ENCODE measurements around the gene KASH5. TPM values are rescaled to one million over a fixed set of nuclear protein-coding genes. Genes with fewer than 3 reads are reported as not detected.

Gene KASH5
- total RNA-seq, 1 donor from 2014 or later: not detected

DNA sequence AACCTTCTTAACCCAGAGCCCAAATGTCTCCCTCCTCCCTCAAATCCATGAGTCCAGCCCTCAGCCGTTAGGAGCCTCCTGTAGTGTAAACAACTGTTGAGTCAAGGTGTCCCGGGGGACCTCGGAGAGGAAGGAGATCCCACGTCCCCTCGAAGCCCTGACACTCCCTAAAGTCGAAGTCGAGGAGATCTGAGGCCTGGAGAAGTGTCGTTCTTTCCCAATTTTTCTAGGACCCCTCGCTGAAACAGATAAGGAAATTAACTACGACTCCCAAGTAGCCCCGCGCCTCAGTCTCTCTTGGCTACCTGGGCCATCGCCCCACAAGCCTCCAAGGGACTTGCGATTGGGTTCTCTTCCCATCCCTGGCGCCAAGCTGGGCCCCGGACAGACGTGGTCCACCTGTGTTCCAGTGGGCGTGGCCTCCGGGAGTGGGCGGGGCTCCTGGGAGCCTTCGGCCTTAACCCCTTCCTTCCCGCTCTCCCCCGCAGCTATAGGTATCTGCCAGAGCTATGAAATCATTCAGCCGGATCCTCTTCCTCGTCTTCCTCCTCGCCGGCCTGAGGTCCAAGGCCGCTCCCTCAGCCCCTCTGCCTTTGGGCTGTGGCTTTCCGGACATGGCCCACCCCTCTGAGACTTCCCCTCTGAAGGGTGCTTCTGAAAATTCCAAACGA lies 38.0 kb downstream of the KASH5 start:
- H3K4me3 ChIP-seq: no peak overlapping the region
- peaks cover 36% of the 10 kb centered on the region for H3K4me1 ChIP-seq
- TF ChIP-seq, protein P1, sequence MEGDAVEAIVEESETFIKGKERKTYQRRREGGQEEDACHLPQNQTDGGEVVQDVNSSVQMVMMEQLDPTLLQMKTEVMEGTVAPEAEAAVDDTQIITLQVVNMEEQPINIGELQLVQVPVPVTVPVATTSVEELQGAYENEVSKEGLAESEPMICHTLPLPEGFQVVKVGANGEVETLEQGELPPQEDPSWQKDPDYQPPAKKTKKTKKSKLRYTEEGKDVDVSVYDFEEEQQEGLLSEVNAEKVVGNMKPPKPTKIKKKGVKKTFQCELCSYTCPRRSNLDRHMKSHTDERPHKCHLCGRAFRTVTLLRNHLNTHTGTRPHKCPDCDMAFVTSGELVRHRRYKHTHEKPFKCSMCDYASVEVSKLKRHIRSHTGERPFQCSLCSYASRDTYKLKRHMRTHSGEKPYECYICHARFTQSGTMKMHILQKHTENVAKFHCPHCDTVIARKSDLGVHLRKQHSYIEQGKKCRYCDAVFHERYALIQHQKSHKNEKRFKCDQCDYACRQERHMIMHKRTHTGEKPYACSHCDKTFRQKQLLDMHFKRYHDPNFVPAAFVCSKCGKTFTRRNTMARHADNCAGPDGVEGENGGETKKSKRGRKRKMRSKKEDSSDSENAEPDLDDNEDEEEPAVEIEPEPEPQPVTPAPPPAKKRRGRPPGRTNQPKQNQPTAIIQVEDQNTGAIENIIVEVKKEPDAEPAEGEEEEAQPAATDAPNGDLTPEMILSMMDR (IDR thresholded peaks at IDR 0.05): no peak
- TF ChIP-seq POLR2AphosphoS5 (IDR thresholded peaks at IDR 0.05; ENCODE audit: insufficient read depth in 1 of 2, low read depth in 1 of 2): no peak
- no peak for TF ChIP-seq POLR2A (IDR thresholded peaks at IDR 0.05)
- intact Hi-C loops (cut with DNase I): no loop called here
- H3K36me3 ChIP-seq: no peaks in the 10 kb centered on the region
- H3K27ac ChIP-seq: no peak overlapping the region
- peaks cover 39% of the 10 kb centered on the region for H3K27me3 ChIP-seq
- H3K9me3 ChIP-seq: no peaks in the 10 kb centered on the region
- no peak for DNase-seq (ENCODE audit: extremely low spot score in 2 of 2)

DNA sequence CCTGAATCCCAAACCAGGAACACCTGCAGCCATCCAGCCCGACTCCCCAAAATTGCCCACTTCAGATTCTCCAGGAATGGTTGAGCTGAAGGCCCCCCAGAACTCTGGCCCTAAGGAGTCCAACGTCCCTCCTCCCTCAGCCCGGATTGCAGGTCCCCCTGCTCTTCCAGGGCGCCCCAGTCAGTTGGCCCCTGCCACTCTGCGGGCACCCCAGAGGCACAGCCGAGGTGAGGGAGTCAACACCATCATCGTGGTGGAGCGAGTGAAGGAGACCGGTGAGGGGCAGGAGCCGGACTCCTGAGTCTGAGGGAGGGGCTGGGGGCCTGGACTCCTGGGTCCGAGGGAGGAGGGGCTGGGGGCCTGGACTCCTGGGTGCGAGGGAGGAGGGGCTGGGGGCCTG lies 39.3 kb downstream of the KASH5 start:
- H3K27me3 ChIP-seq: peaks cover 35% of the 10 kb centered on the region
- DNase-seq (ENCODE audit: extremely low spot score in 2 of 2): no peak
- no peak for TF ChIP-seq POLR2AphosphoS5 (IDR thresholded peaks at IDR 0.05; ENCODE audit: insufficient read depth in 1 of 2, low read depth in 1 of 2)
- TF ChIP-seq, protein P1 (IDR thresholded peaks at IDR 0.05): no peak
- TF ChIP-seq POLR2A (IDR thresholded peaks at IDR 0.05): no peak
- intact Hi-C loops (cut with DNase I): no loop called here
- H3K36me3 ChIP-seq: no peaks in the 10 kb centered on the region
- no peak overlapping the region for H3K27ac ChIP-seq
- no peaks in the 10 kb centered on the region for H3K9me3 ChIP-seq
- peaks cover 27% of the 10 kb centered on the region for H3K4me1 ChIP-seq
- H3K4me3 ChIP-seq: no peak overlapping the region

DNA sequence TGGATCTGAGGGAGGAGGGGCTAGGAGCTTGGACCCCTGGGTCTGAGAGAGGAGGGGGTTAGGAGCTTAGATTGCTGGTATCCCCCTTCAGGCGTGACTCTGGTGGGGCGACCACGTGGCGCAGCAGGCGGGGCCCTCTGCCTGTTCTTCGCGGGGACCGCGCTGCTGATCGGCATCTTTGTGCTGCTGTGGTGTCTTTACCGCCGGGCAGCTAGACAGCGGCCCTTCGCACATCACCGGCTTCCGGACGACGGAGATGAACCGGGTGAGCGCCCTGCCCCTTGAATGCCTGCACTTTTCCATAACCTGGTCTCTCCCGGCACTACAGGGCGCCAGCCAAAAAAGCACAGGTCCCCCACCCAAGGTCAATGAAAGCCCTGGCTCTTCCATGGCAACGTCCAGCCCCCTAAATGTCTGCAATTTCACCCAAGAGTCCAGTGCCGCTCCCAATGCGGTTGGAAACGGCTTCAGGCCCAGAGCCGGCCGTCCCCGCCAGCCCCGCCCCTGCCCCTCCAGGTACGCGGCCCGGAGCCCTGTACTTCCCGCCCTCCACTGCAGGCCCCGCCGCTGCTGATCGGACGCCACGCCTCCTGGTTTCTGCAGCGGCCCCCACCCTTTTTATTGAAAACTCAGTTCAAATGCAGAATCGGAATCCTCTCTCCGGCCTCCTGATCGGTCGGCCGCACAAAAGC lies 40.0 kb downstream of the KASH5 start:
- Histone ChIP-seq H3K9me3 (no peaks in the 10 kb centered on the region), H3K27ac (no peak overlapping the region), H3K27me3 (peaks cover 29% of the 10 kb centered on the region), H3K4me1 (peaks cover 20% of the 10 kb centered on the region), H3K4me3 (no peak overlapping the region), H3K36me3 (no peaks in the 10 kb centered on the region)
- intact Hi-C loops (cut with DNase I): no loop called here
- no peak for DNase-seq (ENCODE audit: extremely low spot score in 2 of 2)
- TF ChIP-seq, protein P1 (IDR thresholded peaks at IDR 0.05): no peak
- TF ChIP-seq POLR2AphosphoS5 (IDR thresholded peaks at IDR 0.05; ENCODE audit: insufficient read depth in 1 of 2, low read depth in 1 of 2) (no peak), POLR2A (IDR thresholded peaks at IDR 0.05) (no peak)

DNA sequence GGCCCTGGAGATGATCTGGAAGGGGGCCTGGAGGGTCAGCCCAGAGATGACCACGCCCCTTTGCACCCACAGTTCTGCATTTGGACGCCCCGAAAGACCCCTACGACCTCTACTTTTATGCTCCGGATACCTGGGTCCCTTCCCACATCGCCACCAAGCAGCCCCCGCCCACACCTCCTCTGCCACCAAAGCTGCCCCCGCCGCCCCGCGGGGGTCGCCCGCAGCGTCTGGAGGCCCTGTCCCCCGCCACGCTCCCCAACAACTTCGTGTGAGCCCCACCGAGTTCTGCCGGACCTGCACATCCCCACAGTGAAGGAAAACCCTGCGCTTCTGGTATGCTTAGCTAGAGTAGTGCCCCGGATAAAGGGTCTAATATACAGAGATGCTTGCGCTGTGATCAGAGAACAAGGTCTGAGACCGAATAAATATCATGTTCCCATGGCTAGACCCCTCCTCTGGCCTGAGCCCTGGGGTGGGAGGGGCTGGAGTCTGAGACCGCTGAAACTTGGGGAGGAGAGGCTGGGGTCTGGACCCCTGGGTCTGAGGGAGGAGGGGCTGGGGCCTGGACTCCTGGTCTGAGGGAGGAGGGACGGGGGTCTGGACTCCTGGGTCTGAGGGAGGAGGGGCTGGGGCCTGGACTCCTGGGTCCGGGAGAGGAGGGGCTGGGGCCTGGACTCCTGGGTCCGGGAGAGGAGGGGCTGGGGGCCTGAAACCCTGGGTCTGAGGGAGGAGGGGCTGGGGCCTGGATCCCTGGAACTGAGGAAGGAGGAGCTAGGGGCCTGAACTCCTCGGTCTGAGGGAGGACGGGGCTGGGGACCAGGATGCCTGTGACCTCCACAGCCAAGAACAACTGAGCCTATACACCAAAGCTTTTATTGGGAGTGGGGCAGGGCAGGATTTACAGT lies 40.8 kb downstream of the KASH5 start:
- Histone ChIP-seq H3K27ac (no peak overlapping the region), H3K36me3 (no peaks in the 10 kb centered on the region), H3K4me1 (peaks cover 15% of the 10 kb centered on the region), H3K9me3 (no peaks in the 10 kb centered on the region), H3K27me3 (peaks cover 21% of the 10 kb centered on the region), H3K4me3 (no peak overlapping the region)
- intact Hi-C loops (cut with DNase I): no loop called here
- TF ChIP-seq POLR2AphosphoS5 (IDR thresholded peaks at IDR 0.05; ENCODE audit: insufficient read depth in 1 of 2, low read depth in 1 of 2): no peak
- TF ChIP-seq, protein P1 (IDR thresholded peaks at IDR 0.05): no peak
- no peak for TF ChIP-seq POLR2A (IDR thresholded peaks at IDR 0.05)
- DNase-seq (ENCODE audit: extremely low spot score in 2 of 2): no peak
